Measurements from ENCODE around the gene UBE2Q2. TPM values are rescaled to one million over a fixed set of nuclear protein-coding genes. Genes with fewer than 3 reads are reported as not detected.

Gene UBE2Q2
- total RNA-seq, 1 donor from 2014 or later: 20.5 TPM

DNA sequence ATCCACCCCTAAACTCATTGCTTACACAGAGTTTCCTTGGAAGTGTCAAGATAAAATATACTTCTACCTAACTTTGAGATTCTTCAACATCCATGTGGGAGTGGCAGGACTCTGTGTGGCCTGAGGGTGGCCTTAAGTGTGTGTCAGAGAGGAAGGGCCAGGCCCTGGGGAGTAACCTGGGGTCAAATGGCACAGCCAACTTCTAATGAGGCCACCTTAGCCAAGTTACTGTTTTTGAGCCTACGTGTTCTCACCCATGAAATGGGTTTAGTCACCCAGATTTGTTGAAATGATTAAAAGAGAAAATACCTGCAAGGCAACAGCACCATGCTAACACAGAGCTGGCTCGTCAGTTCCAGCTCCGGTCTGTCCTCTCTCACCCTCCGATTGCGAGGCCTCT lies 28.5 kb upstream of the UBE2Q2 start:
- Mint-ChIP-seq H3K27ac (no peak overlapping the region), H3K4me1 (ENCODE audit: low read depth) (peaks cover 22% of the 10 kb centered on the region), H3K27me3 (ENCODE audit: insufficient read depth) (no peaks in the 10 kb centered on the region), H3K4me3 (no peak overlapping the region), H3K36me3 (ENCODE audit: low read depth) (no peaks in the 10 kb centered on the region), H3K9me3 (no peaks in the 10 kb centered on the region)
- DNase-seq (ENCODE audit: low spot score): no peak
- intact Hi-C loops (cut with micrococcal nuclease): loop anchor here (5.0 to 10.0 kb wide), 2 partner anchors 237 to 250 kb away; partner anchors contain the start of gene PTPN9

DNA sequence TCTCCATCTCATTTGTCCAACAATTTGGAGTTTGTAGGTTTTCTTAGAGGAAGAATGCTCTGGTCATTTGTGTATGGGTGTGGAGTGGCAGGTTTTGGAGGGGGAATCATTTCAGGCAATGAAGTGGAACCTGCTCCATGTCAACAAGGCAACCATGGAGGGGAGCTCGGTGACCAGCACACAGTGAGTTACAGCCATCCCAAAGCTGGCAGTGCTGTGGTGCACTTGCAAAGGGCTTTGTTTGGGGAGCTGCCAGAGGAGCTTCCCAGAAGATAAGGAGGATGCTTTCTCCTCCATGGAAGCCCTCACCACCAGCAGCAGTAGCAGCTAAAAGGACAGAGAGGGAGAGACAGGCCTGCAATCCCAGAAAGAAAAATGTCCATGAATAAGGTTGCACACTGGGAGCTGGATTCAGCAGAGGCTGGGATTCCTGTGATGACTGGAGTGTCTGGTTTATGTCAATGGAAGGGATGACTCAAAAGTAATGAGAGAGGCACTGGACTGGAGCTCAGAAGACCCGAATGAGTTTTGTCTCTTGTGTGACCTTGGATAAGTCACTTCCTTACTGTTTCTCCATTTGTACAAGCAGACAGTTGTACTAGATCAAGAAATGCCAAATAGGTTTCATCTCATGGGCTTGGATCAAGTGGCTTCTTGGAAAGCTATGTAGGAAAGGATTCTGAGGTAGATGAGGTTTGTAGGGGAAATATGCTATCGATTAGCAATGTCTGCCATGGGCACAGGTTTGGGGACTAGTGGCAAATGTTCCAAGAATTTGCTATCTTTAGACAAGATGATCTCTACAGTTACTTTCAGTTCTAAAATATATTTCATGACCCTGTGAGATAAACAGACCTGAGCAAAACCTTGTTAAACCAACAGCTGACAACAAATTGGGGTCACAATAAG lies 27.2 kb upstream of the UBE2Q2 start:
- no peaks in the 10 kb centered on the region for H3K36me3 Mint-ChIP-seq (ENCODE audit: low read depth)
- no peaks in the 10 kb centered on the region for H3K27me3 Mint-ChIP-seq (ENCODE audit: insufficient read depth)
- DNase-seq (ENCODE audit: low spot score): no peak
- H3K4me1 Mint-ChIP-seq (ENCODE audit: low read depth): peaks cover 22% of the 10 kb centered on the region
- intact Hi-C loops (cut with micrococcal nuclease): loop anchor here (2.0 to 10.0 kb wide), 2 partner anchors 249 to 323 kb away; no protein-coding TSS in a partner anchor
- peak overlapping the region; percentile 26 for H3K27ac Mint-ChIP-seq
- peak overlapping the region; percentile 27 for H3K4me3 Mint-ChIP-seq
- H3K9me3 Mint-ChIP-seq: no peaks in the 10 kb centered on the region

DNA sequence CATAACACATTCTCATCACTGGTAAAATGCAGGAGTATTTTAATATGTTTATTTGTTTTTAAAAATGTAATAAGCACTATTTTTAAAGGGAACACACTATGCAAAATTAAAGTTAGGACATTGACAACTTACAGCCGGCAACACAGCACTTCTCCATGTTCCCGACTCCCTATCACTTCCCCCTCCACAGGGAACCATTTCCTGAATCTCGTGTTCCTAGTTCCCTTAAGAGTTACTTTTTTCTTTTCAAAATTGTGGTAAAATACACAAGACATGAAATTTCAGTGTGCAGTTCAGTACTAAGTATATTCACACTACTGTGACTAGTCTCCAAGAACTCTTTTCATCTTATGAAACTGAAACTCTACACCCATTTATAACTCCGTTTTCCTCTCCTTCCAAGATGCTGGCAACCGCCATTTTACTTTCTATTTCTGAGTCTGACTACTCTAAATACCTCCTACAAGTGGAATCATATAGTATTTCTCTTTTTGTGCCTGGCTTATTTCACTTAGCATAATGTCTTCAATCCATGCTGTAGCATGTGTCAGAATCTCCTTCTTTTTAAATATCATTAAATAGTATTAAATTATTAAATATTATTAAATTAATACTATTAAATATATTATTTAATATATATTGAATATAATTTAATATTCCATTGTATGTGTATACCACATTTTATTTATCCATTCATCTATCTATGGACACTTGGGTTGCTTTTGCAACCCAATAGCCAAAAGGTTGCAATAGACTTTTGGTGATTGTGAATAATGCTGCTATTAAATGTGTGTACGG lies 25.9 kb upstream of the UBE2Q2 start:
- Mint-ChIP-seq H3K4me1 (ENCODE audit: low read depth) (peaks cover 22% of the 10 kb centered on the region), H3K4me3 (peak overlapping the region; percentile 74), H3K27ac (peak overlapping the region; percentile 82), H3K9me3 (no peaks in the 10 kb centered on the region), H3K27me3 (ENCODE audit: insufficient read depth) (no peaks in the 10 kb centered on the region), H3K36me3 (ENCODE audit: low read depth) (no peaks in the 10 kb centered on the region)
- intact Hi-C loops (cut with micrococcal nuclease): loop anchor here (1.0 to 10.0 kb wide), 3 partner anchors 20 to 321 kb away; no protein-coding TSS in a partner anchor
- peak; percentile 15 for DNase-seq (ENCODE audit: low spot score)

DNA sequence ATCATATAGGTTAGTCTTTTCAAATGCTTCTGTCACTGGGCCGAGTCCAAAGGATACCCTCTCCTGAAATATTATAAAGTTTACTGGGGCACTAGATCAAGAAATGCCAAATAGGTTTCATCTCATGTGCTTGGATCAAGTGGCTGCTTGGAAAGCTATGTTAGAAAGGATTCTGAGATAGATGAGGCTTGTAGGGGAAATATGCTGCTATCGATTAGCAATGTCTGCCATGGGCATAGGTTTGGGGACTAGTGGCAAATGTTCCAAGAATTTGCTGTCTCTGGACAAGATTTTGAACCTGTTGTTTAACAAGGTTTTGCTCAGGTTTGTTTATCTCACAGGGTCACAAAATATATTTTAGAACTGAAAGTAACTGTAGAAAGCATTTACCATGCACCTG lies 23.0 kb upstream of the UBE2Q2 start:
- no peaks in the 10 kb centered on the region for H3K9me3 Mint-ChIP-seq

DNA sequence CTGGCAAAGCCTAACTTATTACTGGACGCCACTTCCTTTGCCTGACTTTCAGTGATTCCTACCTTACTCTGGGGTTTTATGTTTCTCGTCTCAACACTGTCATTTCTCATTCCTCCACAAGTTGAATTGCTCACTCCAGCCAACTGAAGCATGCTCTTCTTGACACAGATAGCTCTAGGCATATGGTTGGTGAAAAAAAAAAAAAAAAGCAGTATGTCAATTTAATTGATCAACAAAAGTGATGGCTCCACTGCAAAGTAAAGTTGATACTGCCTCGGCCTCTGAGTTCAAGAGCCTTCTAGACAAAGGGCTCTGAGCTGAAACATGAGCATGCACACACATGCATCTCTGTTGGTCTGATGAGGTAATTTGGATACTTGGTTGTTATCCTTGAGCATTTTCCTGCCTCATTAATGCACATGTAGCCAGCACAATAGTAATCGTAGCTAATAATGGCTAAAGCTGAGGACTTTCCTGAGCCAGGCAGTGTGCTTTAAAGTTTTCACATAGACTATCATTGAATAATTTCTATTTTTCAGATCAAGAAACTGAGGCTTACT lies 21.4 kb upstream of the UBE2Q2 start:
- intact Hi-C loops (cut with micrococcal nuclease): no loop called here
- Mint-ChIP-seq H3K9me3 (no peaks in the 10 kb centered on the region), H3K27ac (no peak overlapping the region), H3K4me1 (ENCODE audit: low read depth) (peaks cover 8% of the 10 kb centered on the region), H3K27me3 (ENCODE audit: insufficient read depth) (peaks cover 9% of the 10 kb centered on the region), H3K4me3 (no peak overlapping the region), H3K36me3 (ENCODE audit: low read depth) (no peaks in the 10 kb centered on the region)
- no peak for DNase-seq (ENCODE audit: low spot score)

More for the DNA sequence above, 23.0 kb upstream of the UBE2Q2 start:
- intact Hi-C loops (cut with micrococcal nuclease): no loop called here
- Mint-ChIP-seq H3K36me3 (ENCODE audit: low read depth) (no peaks in the 10 kb centered on the region), H3K27ac (no peak overlapping the region), H3K4me1 (ENCODE audit: low read depth) (peaks cover 22% of the 10 kb centered on the region), H3K27me3 (ENCODE audit: insufficient read depth) (peaks cover 4% of the 10 kb centered on the region), H3K4me3 (no peak overlapping the region)
- no peak for DNase-seq (ENCODE audit: low spot score)

DNA sequence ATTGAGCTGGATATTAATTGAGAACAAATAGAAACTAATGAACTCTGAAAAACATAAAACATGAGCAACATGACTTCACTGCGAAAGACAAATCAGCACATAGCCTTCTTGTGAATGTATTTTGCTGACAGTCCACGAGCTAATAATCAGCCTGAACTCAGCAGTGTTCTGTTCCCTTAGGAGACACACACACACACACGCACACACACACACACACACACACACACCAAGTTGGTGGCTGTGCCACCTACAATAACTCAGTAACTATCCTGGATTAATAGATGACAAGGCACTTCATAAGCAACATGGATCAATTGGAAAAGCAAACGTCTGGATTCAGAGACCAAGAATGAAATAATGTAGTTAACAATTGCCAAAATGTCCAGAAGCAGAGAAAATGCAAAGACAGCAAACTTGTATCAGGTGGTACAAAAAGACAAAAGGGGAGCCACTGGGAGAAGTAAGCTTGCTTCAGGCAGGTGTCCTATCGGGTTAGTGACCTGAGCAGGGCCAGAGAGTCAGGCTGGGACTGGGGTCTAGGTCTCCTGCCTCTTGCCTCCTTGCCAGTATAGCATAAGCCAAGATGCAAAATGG lies 20.5 kb upstream of the UBE2Q2 start:
- intact Hi-C loops (cut with micrococcal nuclease): no loop called here
- Mint-ChIP-seq H3K36me3 (ENCODE audit: low read depth) (no peaks in the 10 kb centered on the region), H3K9me3 (no peaks in the 10 kb centered on the region), H3K4me3 (no peak overlapping the region), H3K27me3 (ENCODE audit: insufficient read depth) (peaks cover 10% of the 10 kb centered on the region), H3K27ac (no peak overlapping the region), H3K4me1 (ENCODE audit: low read depth) (no peaks in the 10 kb centered on the region)
- no peak for DNase-seq (ENCODE audit: low spot score)

DNA sequence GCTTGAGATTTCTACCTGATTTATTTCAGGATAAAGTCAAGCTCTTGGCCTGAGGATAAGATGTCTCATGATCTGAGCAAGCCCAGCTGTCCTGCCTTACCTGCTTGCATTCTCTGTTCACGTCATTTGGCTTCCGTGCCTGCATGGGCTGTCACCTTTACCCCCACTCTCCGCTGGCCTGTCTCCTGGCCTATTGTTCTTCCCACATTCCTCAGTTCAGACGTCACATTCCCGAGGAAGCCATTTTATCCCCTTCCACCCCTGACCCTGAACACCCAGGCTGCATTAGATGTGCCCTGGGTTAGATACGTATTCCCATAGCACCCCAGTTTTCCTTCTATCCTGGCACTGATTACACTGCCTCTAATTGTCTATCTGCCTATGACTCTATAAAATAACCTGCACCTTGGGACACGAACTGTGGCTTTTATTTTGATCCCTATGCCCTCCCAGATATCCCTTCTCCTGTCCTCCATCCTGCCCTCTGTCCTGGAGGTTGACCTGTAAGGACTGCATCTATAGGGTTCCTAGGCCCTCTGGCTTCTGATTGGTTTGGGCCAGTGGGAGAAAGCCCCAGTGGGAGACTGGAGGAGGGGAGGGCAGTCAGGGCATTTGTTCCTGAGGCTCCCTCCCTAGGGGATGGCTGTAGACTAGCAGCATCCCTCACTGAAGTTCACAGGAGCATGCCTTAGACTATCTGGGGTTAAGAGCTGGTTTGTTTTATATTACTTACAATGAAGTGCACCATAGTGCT lies 19.2 kb upstream of the UBE2Q2 start:
- peaks cover 10% of the 10 kb centered on the region for H3K27me3 Mint-ChIP-seq (ENCODE audit: insufficient read depth)
- H3K36me3 Mint-ChIP-seq (ENCODE audit: low read depth): no peaks in the 10 kb centered on the region
- H3K4me3 Mint-ChIP-seq: no peak overlapping the region
- no peak overlapping the region for H3K27ac Mint-ChIP-seq
- H3K9me3 Mint-ChIP-seq: no peaks in the 10 kb centered on the region
- intact Hi-C loops (cut with micrococcal nuclease): no loop called here
- no peak for DNase-seq (ENCODE audit: low spot score)
- H3K4me1 Mint-ChIP-seq (ENCODE audit: low read depth): no peaks in the 10 kb centered on the region

DNA sequence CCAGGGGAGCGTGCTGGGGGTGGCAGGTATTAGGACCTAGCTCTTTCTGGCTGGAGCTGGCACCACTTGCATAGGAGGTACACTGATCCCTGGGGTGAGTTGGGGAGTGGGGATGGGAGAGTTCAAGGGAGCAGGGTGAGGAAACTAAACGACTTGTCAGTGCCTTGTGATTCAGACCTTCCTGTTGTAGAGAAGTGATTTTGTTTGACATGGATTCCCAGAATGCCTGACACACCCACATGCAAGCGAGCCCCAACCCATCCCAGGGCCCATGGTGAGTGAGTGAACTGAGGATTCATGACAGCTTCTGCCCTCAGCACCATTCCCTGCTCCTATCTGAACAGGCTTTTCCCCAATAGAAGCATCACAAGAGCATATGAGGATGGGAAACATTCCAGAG lies 15.6 kb upstream of the UBE2Q2 start:
- Mint-ChIP-seq H3K4me1 (ENCODE audit: low read depth) (peaks cover 13% of the 10 kb centered on the region), H3K36me3 (ENCODE audit: low read depth) (no peaks in the 10 kb centered on the region), H3K4me3 (no peak overlapping the region), H3K27me3 (ENCODE audit: insufficient read depth) (peaks cover 10% of the 10 kb centered on the region), H3K27ac (no peak overlapping the region), H3K9me3 (no peaks in the 10 kb centered on the region)
- DNase-seq (ENCODE audit: low spot score): no peak
- intact Hi-C loops (cut with micrococcal nuclease): no loop called here

DNA sequence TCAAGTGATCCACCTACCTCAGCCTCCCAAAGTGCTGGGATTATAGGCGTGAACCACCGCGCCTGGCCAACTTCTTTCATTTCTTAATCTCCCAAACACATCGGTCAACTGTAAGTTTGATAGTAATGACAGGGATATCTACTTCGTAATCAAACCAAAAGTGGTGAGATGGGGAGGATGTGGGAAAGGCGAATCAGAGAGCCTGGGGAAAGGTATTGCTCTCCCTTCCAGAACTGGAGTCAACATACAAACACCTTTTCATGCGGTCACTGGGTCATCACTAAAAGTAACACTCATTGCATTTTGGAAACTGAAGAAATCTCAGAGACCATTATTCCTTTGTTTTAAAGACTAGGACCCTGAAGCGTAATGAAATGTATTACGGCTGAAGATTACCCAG lies 14.8 kb upstream of the UBE2Q2 start:
- Mint-ChIP-seq H3K9me3 (no peaks in the 10 kb centered on the region), H3K27me3 (ENCODE audit: insufficient read depth) (peaks cover 10% of the 10 kb centered on the region), H3K36me3 (ENCODE audit: low read depth) (peaks cover 1% of the 10 kb centered on the region), H3K27ac (no peak overlapping the region), H3K4me3 (no peak overlapping the region), H3K4me1 (ENCODE audit: low read depth) (peaks cover 13% of the 10 kb centered on the region)
- intact Hi-C loops (cut with micrococcal nuclease): no loop called here
- DNase-seq (ENCODE audit: low spot score): no peak

DNA sequence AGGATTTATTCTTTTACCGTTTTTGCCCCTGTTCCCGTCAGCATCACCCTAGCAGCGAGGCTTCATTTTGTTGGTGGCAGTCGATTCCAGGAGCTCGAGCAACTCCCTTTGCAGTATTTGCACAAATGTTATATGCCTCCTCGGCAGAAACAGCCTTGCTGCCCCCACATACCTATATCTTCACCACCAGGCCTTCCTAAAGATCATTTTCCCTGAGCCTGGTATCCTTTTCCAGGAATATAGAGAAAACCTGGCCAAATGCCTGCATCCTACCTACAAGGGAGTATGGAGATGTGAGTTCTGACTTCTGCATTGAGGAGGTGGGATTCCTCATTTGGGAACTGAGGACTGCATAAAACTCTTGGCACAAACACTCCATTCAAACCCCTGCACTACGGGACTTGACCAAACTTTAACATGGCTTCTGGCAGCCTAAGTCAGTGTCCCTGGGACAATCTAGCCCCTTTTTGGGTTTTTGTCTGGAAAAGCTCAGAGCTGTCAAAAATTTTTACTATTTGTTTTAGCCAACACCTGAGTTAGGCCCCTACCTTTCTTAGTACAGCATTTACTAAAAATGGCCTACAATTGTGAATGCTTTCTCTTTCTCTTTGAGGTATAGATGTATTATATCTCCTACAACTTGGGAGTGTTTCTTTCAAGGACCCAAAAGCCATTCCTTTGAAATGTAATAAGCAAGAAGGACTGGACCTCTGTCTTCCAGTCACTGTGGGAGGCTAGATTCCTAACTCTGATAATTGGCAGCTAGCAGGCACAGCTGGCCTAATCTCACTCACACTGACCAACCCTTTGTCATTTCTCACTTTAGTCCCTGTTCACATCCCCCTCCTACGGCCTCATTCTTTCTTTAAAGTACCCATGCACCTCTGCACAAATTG lies 12.1 kb upstream of the UBE2Q2 start:
- H3K27me3 Mint-ChIP-seq (ENCODE audit: insufficient read depth): peaks cover 5% of the 10 kb centered on the region
- H3K4me3 Mint-ChIP-seq: no peak overlapping the region
- intact Hi-C loops (cut with micrococcal nuclease): no loop called here
- H3K4me1 Mint-ChIP-seq (ENCODE audit: low read depth): peaks cover 13% of the 10 kb centered on the region
- DNase-seq (ENCODE audit: low spot score): no peak
- peaks cover 1% of the 10 kb centered on the region for H3K36me3 Mint-ChIP-seq (ENCODE audit: low read depth)
- H3K27ac Mint-ChIP-seq: no peak overlapping the region
- H3K9me3 Mint-ChIP-seq: no peaks in the 10 kb centered on the region

DNA sequence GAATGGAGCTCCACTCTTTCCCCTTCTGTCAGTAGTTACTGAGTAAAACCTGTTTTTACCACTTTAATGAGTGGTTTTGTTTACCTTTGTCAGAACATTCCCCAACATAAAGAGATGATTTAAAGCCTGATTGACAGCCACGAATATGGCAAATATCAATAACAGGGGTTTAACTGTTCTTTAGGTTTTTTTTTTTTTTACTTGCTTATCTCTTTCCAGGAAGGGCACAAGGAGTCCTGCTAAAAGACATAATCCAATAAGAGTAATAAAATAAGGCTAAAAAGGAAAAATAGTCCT lies 11.5 kb upstream of the UBE2Q2 start:
- Mint-ChIP-seq H3K4me3 (no peak overlapping the region), H3K27ac (no peak overlapping the region), H3K4me1 (ENCODE audit: low read depth) (peaks cover 13% of the 10 kb centered on the region), H3K27me3 (ENCODE audit: insufficient read depth) (peaks cover 1% of the 10 kb centered on the region), H3K36me3 (ENCODE audit: low read depth) (peaks cover 1% of the 10 kb centered on the region), H3K9me3 (no peaks in the 10 kb centered on the region)
- DNase-seq (ENCODE audit: low spot score): no peak
- intact Hi-C loops (cut with micrococcal nuclease): no loop called here

All from activated T-helper 1 cell treated with anti-CD3 and anti-CD28 coated beads, Interleukin-12 subunit alpha, Interleukin-12 subunit beta, Interleukin-2, Interleukin-4 antibody, amounts not matched to agents 30 ng/mL and 10 ng/mL and 1 ng/mL, durations not matched to agents 14 hours and 24 hours and 36 hours (primary cell).